CD4-positive, alpha-beta T cell treated with Interleukin-2 at 100 ng/mL for 4 hours (primary cell): ENCODE measurements around the gene SUSD5.
A peak's percentile ranks its signal among the peaks of the same experiment; 100 is the strongest.
"Not testable (repeated sequence)": the region's sequence is repeated elsewhere in the genome, so short reads cannot be mapped to it uniquely, and the experiment has no call there.

Experiments
- DNase-seq: peaks from one replicate; pipeline ENCODE4 v3.0.0-alpha.2; 2020; ENCODE audit warnings: low spot score

SUSD5 gene

DNA sequence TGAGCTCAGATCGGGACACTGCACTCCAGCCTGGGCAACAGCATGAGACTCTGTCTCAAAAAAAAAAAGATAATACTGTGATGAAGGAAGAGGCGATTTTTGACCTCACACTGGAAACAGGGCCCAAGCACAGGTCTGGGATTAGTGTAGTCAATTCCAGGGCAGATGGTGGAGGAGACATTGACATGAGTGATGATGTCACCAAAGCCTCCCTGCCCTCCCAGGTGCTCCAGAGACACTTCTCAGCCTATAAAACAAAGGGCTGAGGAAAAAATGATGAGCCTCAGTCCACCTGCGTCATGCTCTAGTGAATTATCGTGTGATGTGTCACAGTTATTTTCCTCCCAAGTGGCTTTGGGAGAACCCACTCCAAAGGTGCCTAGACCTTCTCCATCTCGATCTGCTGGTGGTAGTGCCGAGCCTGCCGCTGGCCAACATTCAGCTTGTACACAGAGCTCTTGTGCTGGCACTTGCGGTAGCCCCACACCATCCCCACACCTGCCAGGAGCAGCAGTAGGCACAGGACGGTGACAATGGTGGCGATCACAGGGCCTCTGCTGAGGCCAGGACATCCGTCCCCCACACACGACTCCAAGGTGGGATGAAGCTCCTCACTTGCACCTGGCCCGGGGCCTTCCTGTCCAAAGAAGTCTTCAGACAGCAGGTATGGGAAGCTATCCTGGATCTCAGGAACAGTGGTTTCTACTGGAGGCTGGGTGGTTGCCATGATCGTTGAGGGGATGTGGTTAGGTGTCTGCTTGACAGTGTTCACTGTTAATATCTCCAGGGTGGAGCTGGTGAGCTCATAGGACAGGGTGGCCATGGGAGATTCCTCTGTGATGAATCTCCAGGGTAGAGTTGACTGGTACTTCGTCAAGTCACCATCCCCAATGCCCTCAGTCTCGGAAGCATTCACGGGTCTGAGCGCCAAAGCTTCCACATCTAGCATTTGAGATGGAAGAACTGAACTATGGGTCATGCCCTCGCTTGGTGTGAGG, 65.9 kb downstream of the SUSD5 start:
- no peak for DNase-seq

DNA sequence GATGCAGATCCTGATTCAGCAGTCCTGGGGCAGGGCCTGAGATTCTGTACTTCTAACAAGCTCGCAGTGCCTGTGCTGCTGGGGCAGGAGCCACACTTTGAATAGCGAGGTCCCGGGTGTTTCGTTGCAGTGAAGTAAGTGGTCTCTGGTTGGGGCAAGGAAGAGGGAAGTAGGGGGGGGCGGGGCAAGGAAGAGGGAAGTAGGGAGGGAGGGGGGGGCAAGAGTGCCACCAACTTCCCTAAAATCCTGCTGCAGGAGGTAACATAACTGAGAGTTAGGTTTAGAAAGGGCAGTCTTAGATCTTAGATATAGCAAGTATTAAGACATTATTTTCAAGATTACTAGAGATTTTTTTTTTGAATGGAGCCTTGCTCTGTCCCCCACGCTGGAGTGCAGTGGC, 69.3 kb downstream of the SUSD5 start:
- no peak for DNase-seq

DNA sequence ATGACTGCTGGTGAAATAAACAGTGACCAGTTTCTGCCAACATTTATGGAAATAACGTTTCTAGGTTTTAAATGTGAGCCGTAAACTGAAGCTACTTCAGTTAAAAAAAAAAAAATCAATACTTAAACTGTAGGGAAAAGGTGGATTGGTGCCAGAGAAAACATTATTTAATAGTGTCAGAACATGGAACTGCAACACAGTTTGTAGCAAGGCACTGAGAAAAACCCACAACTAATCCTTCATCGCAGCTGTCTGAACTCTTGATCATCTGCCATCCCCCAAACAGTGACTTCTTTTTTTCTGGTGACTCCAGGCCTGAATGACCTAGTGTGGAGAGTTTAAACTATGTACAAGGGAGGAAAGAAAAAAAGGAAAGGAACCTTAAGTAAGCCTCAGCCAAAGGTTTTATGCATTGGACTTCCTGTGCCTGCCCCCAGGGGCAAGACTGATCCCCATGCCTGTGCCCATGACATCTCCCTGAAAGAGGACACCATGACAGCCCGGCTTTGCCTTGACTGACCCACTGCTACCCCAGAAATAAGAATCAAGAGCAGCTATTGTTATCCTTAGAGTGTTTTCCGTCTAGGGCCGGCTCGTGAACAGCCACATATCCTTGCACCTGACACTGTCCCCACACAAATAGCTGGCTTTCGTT, 71.7 kb downstream of the SUSD5 start:
- DNase-seq = no peak

DNA sequence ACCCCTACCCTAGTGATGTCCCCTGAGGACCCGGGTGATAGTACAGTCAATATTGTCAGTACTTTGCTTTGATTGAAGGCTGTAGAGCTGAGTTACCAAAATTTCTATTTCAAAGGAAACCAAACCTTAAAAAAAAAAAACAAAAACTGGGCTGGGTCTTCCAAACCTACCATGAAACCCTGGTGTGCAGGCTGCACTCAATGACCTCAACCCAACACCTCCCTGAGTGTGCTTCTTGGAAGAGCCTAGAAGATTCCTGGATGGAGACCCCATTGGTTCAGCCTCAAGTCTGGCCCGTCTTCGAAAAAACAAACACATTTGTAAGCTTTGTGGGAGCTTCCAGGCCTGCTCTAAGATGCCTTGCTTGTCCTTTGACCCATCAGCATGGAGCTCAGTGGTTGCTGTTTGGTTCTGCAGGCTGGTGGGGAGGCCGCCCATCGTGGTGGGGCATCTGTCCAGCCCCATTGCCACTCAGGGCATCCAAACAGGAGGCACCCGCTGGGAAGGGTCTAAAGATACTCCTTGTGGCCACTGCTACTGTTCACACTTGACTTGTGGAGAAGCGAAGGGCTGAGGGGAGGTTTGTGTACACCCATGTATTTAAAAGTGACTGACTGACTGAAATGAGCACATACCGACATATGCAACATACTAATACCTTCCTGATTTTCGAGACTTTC, 72.6 kb downstream of the SUSD5 start:
- DNase-seq = no peak

DNA sequence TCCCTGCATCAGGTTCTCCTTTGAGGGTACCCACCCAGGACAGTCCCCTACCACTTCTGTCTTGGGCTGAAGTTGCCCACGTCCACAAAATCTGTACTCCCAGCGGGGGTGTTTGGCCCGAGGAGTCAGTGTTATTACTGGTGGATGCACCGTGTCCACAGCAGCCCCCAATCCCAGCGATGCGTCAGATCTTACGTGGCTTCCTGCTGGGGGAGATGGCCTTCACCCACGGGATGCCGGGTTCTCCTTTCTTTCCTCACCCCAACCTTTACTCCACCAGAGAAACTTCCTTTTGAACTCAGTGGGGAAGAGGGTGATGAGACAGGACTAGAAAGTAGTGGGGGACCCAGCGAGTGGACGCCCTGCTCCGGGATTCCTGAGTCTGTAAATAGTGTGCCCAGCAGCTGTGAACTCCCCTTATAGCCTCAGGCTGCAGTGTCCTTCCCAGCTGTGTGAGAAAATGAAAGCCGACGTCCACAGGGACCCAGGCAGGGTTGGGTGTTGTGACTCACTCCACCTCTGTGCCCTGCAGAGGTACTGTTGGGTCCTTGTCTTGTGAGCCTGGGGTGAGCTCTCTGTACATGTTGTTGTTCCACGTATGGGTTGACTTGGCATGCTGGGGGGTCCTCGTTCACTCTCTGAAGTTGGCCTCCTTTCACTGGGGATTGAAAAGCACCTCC, 73.2 kb downstream of the SUSD5 start:
- DNase-seq = no peak

DNA sequence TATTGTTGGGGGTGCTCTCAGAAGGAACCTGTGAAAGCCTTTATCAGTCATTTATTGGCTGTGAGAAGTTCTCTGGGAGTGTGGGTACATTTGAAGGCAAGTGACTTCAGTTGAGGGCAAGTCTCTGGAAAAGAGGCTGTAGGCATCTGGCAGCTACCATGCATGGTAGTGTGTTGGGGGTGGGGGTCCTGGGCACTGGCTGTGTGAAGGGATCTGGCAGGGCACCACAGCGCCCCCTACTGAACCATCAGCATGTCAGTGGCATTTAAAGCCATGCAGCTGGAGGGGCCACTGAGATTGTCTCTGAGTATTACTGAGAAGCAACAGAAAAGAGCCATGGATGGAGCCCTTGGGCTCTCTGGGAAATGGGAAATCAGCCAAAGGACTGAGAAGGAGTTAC, 74.2 kb downstream of the SUSD5 start:
- peak; percentile 29 for DNase-seq

DNA sequence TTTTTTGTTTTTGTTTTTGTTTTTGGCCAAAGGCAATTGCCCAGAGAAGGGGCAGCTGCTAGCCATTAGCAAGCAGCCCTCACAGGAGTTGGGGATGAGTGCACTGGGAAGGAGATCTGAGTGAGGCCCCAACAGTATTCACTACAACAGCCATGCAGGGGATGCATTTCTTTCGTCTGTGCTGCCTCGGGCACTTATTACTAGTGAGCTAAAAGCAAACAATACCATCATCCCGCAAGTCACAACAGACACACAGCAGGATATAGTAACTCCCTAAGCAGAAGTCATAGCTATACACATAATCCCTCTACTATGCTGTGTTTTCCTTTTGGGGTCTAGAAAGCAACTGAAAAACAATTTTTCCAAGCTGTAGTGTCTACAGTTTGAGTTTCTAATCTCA, 77.6 kb downstream of the SUSD5 start:
- no peak for DNase-seq

DNA sequence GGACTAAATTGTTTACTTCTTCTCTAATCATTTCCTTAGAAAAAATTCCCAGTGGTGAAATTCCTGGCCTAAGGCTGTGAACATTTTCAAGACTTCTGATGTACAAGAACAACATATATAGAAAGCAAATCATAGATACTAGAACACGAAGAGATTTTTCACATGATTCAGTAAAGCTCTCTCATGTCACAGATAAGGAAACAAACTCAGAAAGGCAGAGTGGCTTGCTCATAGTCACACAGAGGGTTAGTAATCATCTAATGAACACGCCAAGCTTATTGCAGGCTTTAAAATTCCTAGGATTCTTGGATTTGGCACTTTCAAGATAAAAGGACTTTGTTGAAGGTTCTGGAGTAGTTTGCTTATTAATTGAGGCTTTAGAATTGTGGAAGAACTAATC, 78.6 kb downstream of the SUSD5 start:
- no peak for DNase-seq

DNA sequence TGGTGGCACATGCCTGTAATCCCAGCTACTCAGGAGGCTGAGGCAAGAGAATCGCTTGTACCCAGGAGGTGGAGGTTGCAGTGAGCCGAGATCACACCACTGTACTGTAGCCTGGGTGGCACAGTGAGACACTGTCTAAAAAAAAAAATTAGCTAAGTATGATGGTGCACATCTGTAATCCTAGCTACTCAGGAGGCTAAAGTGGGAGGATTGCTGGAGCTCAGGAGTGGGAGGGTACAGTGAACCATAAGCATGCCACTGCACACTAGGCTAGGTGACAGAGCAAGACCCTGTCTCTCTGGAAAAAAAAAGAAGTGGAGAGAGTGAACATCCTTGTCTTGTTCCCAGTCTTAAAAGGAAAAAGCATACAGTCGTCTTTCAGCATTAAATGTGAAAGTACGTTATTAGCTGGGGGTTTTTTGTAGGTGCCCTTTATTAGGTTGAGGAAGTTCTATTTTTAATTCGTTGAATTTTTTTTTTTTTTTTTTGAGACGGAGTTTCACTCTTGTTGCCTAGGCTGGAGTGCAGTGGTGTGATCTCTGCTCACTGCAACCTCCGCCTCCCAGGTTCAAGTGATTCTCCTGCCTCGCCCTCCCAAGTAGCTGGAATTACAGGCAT, 79.5 kb downstream of the SUSD5 start:
- DNase-seq = not testable (repeated sequence)

DNA sequence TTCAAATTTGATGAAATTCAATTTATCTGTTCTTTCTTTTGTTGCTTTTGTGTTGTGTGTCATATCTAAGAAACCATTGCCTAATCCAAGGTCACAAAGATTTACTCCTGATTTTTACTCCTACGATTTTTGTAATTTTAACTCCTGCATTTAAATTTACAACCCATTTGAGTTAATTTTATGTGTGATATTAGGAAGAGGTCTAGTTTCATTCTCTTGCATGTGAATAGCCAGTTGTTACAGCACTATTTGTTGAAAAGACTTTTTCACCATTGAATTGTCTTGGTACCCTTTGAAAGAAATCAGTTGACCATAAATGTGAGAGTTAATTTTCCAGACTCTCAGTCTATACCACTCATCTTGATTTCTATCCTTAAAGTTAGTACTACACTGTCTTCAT, 80.9 kb downstream of the SUSD5 start:
- DNase-seq = no peak

DNA sequence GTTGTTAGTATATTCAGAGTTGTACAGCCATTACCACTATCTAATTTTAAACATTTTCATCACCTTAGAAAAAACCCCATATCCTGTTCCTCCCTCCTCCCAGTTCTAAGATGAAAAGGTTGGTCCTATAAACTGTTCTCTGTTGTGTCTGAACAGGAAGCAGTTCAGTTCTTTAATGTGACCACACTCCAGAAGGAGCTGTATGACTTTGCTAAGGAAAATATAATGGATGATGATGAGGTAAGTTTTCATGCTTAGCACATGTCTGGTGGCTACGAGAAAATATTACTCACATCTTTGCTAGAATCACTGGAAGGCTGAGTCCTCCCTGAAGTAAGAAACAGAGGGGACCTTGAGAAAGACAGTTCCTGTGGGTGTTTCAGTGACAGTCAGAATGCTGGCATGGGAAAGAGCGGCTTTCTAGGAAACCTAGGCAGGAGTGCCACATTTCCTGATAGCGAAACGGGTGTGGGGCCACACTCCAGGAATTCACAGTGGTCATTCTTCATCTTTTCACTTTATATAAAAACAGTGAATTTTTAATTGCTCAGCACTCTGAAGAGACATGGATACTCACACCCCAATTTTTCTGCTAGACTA, 84.5 kb downstream of the SUSD5 start:
- no peak for DNase-seq

DNA sequence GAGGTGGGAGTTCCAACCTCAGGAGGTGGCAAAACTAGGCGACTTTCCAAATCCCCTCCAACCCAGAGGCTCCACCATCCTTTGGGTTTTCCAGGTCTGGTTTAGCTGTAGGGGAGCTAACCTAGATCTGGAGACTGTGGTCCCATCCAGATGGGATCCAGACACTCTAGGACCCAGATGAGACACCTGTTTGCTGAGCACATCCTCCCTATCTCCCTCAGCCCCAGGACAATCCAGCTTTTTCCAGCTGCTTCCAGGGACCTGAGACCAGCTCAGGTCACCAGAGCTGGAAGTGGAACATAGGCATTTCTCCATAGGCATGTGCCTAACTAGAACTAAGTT, 86.6 kb downstream of the SUSD5 start:
- no peak for DNase-seq

DNA sequence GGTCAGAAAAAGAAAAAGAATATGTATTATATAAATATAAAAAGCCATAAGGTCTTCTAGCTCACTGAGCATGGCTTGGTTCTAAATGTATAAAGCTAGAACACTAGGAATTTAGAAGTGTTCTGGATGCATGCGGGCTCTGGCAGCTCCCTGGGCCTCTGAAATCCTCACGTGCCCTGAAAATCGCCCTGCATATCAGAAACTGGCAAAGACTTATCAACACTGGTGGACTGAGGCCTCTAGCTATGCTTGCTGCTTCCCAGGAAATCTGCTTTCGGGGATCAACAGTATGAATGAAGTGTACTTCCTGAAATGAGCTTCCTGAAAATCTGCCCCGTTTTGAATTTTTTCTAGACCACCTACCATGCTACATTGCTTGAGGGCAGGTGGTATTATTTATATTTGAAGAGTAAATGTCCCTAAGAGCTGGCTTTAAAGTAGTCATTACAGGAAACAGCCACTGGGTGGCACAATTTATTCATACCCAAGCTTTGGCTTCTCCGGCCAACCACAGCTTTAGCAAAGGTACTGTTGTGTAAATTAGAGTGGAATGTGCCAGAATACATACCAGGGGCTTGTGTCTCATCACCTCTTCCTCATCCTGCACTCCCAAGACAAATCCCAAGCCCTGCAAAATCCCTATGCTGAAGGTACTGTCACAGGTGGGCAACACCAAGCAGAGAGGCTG, 87.1 kb downstream of the SUSD5 start:
- DNase-seq = peak; percentile 60

DNA sequence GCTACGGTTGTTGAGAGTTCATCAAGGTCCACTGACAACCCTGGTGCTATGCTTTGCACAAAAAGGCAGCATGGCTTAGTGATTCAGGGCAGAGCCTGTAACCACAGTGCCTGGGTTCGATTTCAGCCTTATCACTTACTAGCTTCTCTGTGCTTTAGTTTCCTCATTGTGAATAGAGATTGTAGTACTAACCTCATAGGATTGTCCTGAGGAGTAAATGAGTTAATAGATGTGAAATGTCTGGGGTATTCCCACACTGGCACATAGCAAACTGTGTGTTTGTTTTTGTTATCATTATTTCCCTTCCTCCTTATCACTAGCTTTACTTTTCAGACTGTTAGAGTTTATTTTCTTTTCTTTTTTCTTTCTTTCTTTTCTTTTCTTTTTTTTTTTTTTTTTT, 88.5 kb downstream of the SUSD5 start:
- no peak for DNase-seq

DNA sequence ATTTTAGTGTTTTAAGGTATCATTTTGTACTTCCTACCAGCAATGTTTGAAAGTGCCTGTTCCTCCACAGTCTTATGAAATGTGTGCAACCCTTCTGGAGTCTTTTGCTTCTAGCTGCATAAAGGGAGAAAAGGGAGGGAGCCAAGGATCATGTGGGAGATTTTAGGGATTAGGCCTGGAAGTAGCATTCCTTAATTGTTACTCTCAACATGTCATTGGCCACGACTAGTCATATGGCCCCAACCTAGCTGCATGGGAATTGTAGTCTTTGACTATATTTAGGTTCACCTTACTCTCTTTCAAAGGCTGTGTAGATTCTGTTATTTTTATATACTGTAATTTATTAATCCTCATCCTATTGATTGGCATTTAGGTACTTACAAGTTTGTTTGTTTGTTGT, 89.9 kb downstream of the SUSD5 start:
- no peak for DNase-seq

DNA sequence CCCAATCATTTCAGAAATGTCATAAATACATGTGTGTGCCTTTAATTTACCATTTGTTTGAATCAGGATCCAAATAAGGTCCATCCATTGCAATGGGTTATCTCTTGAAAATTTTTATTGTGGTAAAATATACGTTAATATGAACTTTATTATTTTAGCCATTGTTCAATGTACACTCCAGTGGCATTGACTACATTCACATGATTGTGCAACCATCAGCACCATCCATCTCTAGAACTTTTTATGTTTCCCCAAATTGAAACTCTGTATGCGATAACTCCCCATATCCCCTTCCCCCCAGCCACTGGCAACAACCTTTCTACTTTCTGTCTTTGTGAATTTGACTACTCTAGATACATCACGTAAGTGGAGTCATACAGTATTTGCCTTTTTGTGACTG, 92.8 kb downstream of the SUSD5 start:
- DNase-seq = no peak

DNA sequence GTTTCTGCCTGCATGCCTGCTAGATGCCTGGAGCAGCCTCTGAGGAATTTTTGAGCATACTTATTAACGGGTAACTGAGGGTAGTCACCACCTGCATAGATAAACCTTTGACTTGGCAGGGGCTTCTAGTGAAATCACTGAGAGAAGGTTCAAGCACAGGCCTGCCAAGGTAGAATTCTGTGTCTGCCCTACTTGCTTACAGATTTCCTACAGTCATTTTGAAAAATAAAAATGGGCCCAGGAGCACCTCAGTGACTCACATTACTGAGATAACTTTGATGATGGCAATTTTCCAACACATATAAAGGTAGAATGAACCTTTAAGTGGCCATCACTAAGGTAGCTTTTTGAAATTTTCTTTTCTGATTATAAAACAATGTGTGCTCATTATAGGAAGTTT, 94.0 kb downstream of the SUSD5 start:
- DNase-seq = no peak

DNA sequence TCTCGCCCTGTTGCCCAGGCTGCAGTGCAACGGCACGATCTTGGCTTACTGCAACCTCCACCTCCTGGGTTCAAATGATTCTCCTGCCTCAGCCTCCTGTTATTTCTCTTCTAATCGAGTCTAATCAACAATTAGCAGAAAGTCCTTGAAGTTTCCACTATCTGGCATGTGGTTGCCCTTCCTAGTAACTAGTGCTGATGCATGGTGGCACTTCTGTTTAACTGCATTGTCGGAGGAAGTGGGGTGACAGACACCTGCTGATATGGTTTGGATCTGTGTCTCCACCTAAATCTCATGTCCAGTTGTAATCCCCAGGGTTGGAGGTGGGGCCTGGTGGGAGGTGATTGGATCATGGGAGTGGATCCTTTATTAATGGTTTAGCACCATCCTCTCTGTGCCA, 95.6 kb downstream of the SUSD5 start:
- DNase-seq = no peak

DNA sequence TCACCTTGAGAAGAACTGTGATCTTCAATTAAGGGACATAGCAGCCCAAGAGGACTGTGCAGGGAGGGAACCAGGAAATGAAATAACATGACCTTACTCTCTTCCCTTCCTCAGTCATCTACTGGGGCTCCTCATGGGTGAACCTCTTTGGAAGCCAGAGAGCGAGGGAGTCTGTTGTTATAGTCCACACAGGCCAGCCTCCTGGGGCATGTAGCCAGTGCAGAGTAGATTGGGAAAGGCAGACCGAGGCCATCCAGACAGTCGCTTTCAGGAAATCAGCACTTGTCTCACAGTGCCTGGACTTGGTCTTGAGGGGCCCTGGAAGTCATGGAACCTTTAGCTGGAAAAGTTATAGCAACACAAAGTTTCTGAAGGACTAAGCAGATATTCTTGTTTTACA, 98.7 kb downstream of the SUSD5 start:
- DNase-seq = no peak

DNA sequence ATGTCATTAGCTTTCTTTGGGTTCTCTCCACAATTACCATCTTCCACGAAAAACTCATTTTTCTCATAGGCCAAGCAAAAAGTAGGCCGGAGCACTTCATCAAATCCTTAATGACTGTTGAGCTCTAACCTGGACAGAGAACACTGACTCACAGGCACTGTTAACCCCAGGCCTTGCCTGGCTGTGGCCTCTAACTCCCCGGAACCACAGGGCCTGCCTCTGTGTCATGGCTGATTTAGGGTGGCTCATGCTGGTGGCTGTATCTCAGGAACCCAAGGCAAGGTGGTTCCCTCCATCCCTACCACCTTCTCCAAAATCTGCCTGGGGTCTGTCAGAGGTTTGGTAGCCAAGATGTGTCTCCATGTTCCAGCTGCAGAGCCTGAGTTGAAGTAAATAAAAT, 101.1 kb downstream of the SUSD5 start:
- DNase-seq = no peak
